Measurements from ENCODE around the gene MAML2. TPM values are rescaled to one million over a fixed set of nuclear protein-coding genes. Genes with fewer than 3 reads are reported as not detected.

Gene MAML2
- total RNA-seq, 2 experiments from 2014 or later = 11.8 to 12.5 TPM

DNA sequence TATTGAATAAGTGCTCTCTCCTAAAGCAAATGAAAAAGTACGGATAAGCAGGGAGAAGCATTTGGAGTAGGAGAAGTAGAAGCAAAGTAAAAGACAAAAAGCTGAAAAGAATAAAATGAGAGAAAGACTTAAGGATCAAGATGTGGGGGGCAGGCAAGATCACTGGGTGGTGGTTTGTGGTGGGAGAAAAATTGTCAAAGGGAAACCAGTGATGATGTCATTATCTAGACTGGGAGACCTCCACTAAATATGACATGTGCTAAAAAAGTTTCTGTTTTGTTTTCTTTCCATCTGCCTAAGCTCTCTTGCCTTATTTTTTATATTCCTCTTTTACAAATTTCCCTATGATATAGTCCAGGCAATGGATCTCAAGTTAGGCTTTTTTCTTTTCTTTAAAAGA is 14.8 kb upstream of the MAML2 start:
- POLR2A ChIA-PET = interaction anchor here (0.8 to 2.1 kb wide), 2 partner anchors 14 to 17 kb away, joined by 3 to 10 read pairs; no protein-coding TSS in a partner anchor

DNA sequence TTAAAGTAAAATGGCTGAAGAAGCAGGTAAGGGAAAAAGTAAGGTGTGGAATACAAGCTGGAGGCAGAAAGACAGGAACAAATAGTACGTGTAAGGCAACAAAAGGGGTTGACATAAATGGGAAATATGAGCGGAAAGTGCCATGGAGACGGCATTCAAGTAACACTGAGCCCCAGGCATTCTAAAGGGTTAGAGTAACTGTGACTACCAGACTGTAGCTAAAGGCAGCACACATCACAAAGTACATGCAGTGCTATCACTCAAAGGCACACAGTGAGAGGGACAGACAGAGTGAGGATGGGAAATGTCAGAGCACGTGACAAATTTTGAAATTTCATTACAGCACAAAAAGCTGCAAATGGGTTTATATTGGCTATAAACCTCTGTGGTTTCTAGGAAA is 13.9 kb upstream of the MAML2 start:
- POLR2A ChIA-PET = interaction anchor here (1.0 to 2.1 kb wide), 2 partner anchors 13 to 16 kb away, joined by 3 to 10 read pairs; partner anchors contain the start of gene MAML2
- CTCF ChIA-PET = interaction anchor here (1.3 to 2.7 kb wide), 3 partner anchors 14 to 168 kb away, joined by 3 to 27 read pairs (median 9); partner anchors contain the start of gene MAML2
- TF ChIP-seq, protein P1, sequence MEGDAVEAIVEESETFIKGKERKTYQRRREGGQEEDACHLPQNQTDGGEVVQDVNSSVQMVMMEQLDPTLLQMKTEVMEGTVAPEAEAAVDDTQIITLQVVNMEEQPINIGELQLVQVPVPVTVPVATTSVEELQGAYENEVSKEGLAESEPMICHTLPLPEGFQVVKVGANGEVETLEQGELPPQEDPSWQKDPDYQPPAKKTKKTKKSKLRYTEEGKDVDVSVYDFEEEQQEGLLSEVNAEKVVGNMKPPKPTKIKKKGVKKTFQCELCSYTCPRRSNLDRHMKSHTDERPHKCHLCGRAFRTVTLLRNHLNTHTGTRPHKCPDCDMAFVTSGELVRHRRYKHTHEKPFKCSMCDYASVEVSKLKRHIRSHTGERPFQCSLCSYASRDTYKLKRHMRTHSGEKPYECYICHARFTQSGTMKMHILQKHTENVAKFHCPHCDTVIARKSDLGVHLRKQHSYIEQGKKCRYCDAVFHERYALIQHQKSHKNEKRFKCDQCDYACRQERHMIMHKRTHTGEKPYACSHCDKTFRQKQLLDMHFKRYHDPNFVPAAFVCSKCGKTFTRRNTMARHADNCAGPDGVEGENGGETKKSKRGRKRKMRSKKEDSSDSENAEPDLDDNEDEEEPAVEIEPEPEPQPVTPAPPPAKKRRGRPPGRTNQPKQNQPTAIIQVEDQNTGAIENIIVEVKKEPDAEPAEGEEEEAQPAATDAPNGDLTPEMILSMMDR (IDR thresholded peaks at IDR 0.05) = no peak
- no peak for ATAC-seq
- Mint-ChIP-seq H3K27me3 (no peaks in the 10 kb centered on the region), H3K9me3 (no peaks in the 10 kb centered on the region), H3K4me3 (no peak overlapping the region), H3K36me3 (ENCODE audit: low read depth) (peaks cover 39% of the 10 kb centered on the region), H3K4me1 (ENCODE audit: low read depth) (peaks cover 34% of the 10 kb centered on the region), H3K27ac (no peak overlapping the region)
- intact Hi-C loops (cut with micrococcal nuclease) = no loop called here
- no peak for DNase-seq

More for the DNA sequence above, 14.8 kb upstream of the MAML2 start:
- ATAC-seq (peak; percentile 92), DNase-seq (peak; percentile 59)
- Mint-ChIP-seq H3K9me3 (no peaks in the 10 kb centered on the region), H3K36me3 (ENCODE audit: low read depth) (peaks cover 40% of the 10 kb centered on the region), H3K27ac (peak overlapping the region; percentile 73), H3K4me3 (peak overlapping the region; percentile 9), H3K4me1 (ENCODE audit: low read depth) (peaks cover 34% of the 10 kb centered on the region), H3K27me3 (no peaks in the 10 kb centered on the region)
- intact Hi-C loops (cut with micrococcal nuclease) = no loop called here
- TF ChIP-seq, protein P1 (IDR thresholded peaks at IDR 0.05) = no peak
- CTCF ChIA-PET = interaction anchor here (1.0 to 2.7 kb wide), 4 partner anchors 11 to 169 kb away, joined by 3 to 27 read pairs (median 6); partner anchors contain the start of gene MAML2

DNA sequence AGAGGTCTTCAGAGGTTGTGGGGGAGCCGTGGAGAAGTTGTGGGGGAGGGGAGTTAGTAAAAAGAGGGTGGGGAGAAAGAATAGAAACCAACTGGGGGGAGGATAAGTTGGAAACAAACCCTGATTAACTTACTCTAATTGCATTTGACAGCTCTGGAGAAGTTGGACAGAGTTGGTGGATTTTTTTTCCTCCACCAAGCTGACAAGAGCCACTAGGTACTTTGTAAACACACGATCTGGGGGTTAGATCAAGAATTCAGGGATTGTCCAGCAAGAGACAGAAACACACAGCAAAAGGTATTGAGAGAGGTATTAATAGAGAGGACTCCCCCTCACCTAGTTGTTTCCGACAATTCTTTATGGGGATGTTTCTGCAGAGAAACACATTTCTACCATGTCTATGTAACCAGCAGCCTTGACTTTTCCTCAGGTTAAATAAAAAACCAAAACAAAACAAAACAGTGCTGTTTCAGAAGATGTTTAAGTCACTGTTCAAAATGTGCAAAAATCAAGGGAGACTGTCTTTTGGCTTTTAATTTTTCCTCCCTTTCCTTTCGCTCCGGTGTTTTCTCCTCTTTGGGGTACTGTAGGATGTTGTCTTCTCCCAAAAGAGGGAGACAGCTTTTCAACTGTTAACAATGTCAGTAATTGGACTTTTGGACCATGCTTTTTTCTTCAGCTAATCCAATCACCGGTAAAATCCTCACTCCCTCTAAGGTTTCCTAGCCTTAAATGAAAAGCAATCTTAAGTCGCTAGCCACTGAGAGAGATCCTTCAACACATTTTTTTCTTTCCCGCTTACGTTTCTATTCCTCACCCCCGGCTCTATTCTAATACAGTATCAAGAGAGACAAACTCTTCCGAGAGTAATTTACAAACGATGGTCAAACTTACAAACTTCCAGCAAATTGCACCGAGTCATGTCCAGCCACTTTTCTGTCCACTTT is 708 bp downstream of the MAML2 start:
- no peak for DNase-seq
- H3K4me3 Mint-ChIP-seq = peak overlapping the region; percentile 86
- ChIA-PET POLR2A (interaction anchor here (0.6 to 3.3 kb wide), 31 partner anchors 24 to 552 kb away, joined by 3 to 12 read pairs (median 4); partner anchors contain the start of genes CCDC82, CEP57 and JRKL), CTCF (interaction anchor here (0.6 to 8.5 kb wide), 101 partner anchors 8 to 553 kb away, joined by 3 to 132 read pairs (median 5); partner anchors contain the start of genes CCDC82, FAM76B and JRKL)
- TF ChIP-seq, protein P1 (IDR thresholded peaks at IDR 0.05) = no peak
- peaks cover 21% of the 10 kb centered on the region for H3K36me3 Mint-ChIP-seq (ENCODE audit: low read depth)
- H3K27ac Mint-ChIP-seq = peak overlapping the region; percentile 94
- H3K4me1 Mint-ChIP-seq (ENCODE audit: low read depth) = peaks cover 32% of the 10 kb centered on the region
- no peak for ATAC-seq
- intact Hi-C loops (cut with micrococcal nuclease) = loop anchor here (2.0 to 5.0 kb wide), 6 partner anchors 50 to 330 kb away; partner anchors contain the start of gene JRKL
- no peaks in the 10 kb centered on the region for H3K9me3 Mint-ChIP-seq
- no peaks in the 10 kb centered on the region for H3K27me3 Mint-ChIP-seq

DNA sequence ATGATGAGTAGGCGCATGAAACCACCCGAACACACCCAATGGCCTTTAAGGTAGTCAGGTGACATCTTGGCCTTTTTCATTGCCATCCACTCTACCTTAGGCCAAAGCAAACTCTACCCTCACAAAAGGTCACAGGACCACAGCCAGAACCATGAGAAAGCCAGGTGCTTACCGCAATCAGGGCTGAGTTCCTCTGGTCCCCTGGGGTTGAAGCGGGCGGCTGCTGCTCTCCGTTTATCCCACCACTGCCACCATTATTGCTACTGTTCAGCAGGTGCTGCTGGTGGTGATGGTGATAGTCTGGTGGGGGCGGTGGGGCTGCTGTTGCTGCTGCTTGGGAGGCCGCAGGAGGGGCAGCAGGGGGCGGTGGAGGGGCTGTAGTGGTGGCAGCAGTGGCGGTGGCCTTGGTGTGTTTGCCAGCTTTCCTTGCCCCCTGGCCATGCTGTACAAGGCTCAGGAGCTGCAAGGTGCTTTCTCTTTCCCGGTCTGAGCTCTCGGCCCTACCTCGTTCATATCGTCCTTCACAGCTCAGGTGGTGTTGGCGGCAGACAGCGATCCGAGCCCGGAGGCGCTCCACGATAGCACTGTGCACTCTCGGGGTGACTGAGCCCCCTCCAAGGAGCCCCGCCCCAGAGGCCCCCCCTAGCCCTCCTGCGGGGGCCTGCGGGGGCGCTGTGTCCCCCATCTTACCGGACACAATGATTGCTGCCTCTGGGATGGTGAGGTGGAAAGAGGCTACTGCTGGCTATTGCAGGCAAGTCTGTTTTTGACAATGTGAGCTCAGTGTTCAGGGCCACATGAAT is 1.6 kb downstream of the MAML2 start:
- Mint-ChIP-seq H3K27me3 (no peaks in the 10 kb centered on the region), H3K4me1 (ENCODE audit: low read depth) (peaks cover 39% of the 10 kb centered on the region), H3K36me3 (ENCODE audit: low read depth) (peaks cover 21% of the 10 kb centered on the region), H3K27ac (peak overlapping the region; percentile 94), H3K4me3 (peak overlapping the region; percentile 86), H3K9me3 (no peaks in the 10 kb centered on the region)
- peak; percentile 79 for DNase-seq
- ChIA-PET POLR2A (interaction anchor here (0.6 to 3.3 kb wide), 21 partner anchors 9 to 551 kb away, joined by 3 to 12 read pairs (median 4); partner anchors contain the start of gene CEP57), CTCF (interaction anchor here (0.6 to 8.5 kb wide), 39 partner anchors 10 to 492 kb away, joined by 3 to 132 read pairs (median 5); no protein-coding TSS in a partner anchor)
- peak; percentile 55 for ATAC-seq
- TF ChIP-seq, protein P1 (IDR thresholded peaks at IDR 0.05) = peak; percentile 36
- intact Hi-C loops (cut with micrococcal nuclease) = loop anchor here (2.0 to 5.0 kb wide), 6 partner anchors 51 to 329 kb away; partner anchors contain the start of gene JRKL

Measured in activated CD8-positive, alpha-beta T cell treated with anti-CD3 and anti-CD28 coated beads for 36 hours (primary cell).